Heart left ventricle (tissue), 16 donors: ENCODE data around the gene MAP4K1. TPM values are rescaled to one million over a fixed set of nuclear protein-coding genes. Genes with fewer than 3 reads are reported as not detected.
"Not testable (repeated sequence)": the region's sequence is repeated elsewhere in the genome, so short reads cannot be mapped to it uniquely, and the experiment has no call there.

Experiments used
- ATAC-seq, 4 donors: fragments of 200-7000 bp; cut with Tn5 transposase; one replicate each; pipeline ENCODE4 v1.9.1; 2020 to 2022; ENCODE audit warnings: moderate library complexity in 4 of 4, mild to moderate bottlenecking in 3 of 4, moderate number of reproducible peaks in 1 of 4
- DNase-seq, 5 donors: peaks; one replicate each; pipeline ENCODE4 v3.0.0-alpha.2; 2020
- H3K27ac ChIP-seq, 12 donors: fragments of 200-600 bp; sonication (generic) in 4 of 12; one replicate each; pipeline versions ENCODE4 v1.5.0 to v1.8.0; 2016 to 2022; ENCODE audit warnings: mild to moderate bottlenecking in 2 of 12
- H3K27me3 ChIP-seq, 9 donors: fragments of 200-600 bp; sonication (generic) in 2 of 9; one replicate each; pipeline versions ENCODE4 v1.5.1 to v1.8.0; 2016 to 2022; ENCODE audit warnings: mild to moderate bottlenecking in 3 of 9
- H3K36me3 ChIP-seq, 9 donors: fragments of 200-600 bp; sonication (generic) in 2 of 9; one replicate each; pipeline versions ENCODE4 v1.5.0 to v1.8.0; 2018 to 2022; ENCODE audit warnings: mild to moderate bottlenecking in 2 of 9
- H3K4me1 ChIP-seq, 12 donors: fragments of 200-600 bp; sonication (generic) in 4 of 12; one replicate each; pipeline versions ENCODE4 v1.5.0 to v1.8.0; 2016 to 2022; ENCODE audit warnings: mild to moderate bottlenecking in 3 of 12
- H3K4me3 ChIP-seq, 12 donors: fragments of 200-600 bp; sonication (generic) in 4 of 12; one replicate each; pipeline versions ENCODE4 v1.5.0 to v1.8.0; 2017 to 2022; ENCODE audit warnings: mild to moderate bottlenecking in 9 of 12, moderate library complexity in 4 of 12
- H3K9me3 ChIP-seq, 12 donors: fragments of 200-600 bp; sonication (generic) in 4 of 12; one replicate each; pipeline versions ENCODE4 v1.5.0 to v1.8.0; 2016 to 2022; ENCODE audit warnings: mild to moderate bottlenecking in 1 of 12
- POLR2A ChIP-seq, 2 donors: fragments of 450-650 bp; IDR thresholded peaks; one replicate each; pipeline ENCODE4 v1.6.1; 2017; ENCODE audit warnings: antibody characterized with exemption in 2 of 2, mild to moderate bottlenecking in 2 of 2, moderate library complexity in 2 of 2
- WGBS, 4 donors: extraction: QIAGEN DNeasy Blood & Tissue Kit in 2 of 4; methylation state at CpG; one replicate each; pipeline versions ENCODE4 v1.1.5 to v1.1.7; 2013 to 2018; 5-methylcytosine and 5-hydroxymethylcytosine counted together
- intact Hi-C, 10 donors: fragments of 100-400 bp; cut with DNase I; formaldehyde crosslinking; loops; one replicate each; pipeline versions ENCODE4 v1.11.1 to v1.14.2; 2022
- polyA plus RNA-seq, 2 donors: library from polyadenylated mRNA; stranded (reverse); fragments of 200-250 nt; gene quantifications; one replicate each; pipeline ENCODE4 v1.2.3, GENCODE V29; 2013
- total RNA-seq, 9 donors: library from RNA; depleted of rRNA in 2 of 9; stranded (reverse); fragments of >200 nt in 2 of 9; fragmentation: NEBNext Ultra II Directional in 3 of 9; extraction: Animal tissue kit (Norgen Biotek cat#: 25700) in 3 of 9; gene quantifications; one replicate each; pipeline versions ENCODE4 v1.1.0 to v1.2.4, GENCODE V29; 2016 to 2023
- TF ChIP-seq, protein P1 (sequence below), 12 donors: fragments of 200-600 bp; sonication (generic) in 4 of 12; IDR thresholded peaks; one replicate each; pipeline versions ENCODE4 v1.5.0 to v1.8.0; 2018 to 2022; ENCODE audit warnings: antibody characterized with exemption in 12 of 12, mild to moderate bottlenecking in 5 of 12
- donor health status: ischemic (EF 13 %, LVEDD 7.1; RV severe dilation, severe dysfunction).
- donor health status: healthy with polysubstance abuse.
- donor health status: DM: no; HTN: yes; CAD: no.
- donor health status: DM: no; HTN: no; CAD: no.
- donor health status: ischemic (EF 25% LVEDD 6.9; RV normal size, moderate dysfunction).
- donor health status: ischemic (EF 25% LVEDD 5.7; RV mildly dilated, moderate dysfunction).
- donor health status: healthy.
- donor health status: DM: yes; HTN: yes; CAD: no.
- donor health status: ischemic (EF 35%, LVEDD 5.7; RV mildly dilated, moderate dysfunction).
- donor health status: nonischemic (EF 11% LVEDD 7.7; RV severe dilation, severe dysfunction).
- donor health status: DM: yes; HTN: yes; CAD: no.
- donor health status: PGD.
- donor health status: ischemic (EF 29% LVEDD 5.4; RV normal size, mild dysfunction).
- donor health status: nonischemic (EF 23%, LVEDD 6.1; RV moderate dilation, normal function).

MAP4K1 gene
- total and polyA plus RNA-seq, 11 donors: 0.69 to 9.9 (median 2.7) TPM

DNA sequence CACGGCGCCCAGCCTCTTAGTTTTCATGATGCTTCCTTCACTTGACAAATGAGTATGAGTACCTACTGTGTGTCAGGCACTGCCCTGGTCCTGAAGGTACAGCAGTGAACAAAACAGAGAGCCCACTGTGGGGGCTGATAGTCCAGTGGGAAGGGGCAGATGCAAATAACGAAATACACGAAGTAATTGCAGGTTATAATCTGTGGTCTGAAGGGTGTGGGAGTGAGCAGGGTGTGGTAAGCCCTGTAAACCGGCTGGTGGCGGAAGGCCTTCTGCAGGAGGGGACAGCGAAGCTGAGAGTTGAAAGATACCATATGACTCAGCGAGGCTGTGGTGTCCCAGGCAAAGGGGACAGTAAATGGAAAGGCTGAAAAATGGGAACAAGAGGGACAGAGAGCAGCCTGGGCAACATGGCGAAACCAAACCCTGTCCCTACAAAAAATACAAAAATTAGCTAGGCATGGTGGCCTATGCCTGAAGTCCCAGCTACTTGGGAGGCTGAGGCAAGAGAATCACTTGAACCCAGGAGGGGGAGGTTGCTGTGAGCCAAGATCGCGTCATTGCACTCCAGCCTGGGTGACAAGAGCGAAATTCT lies 60.5 kb downstream of the MAP4K1 start:
- Histone ChIP-seq H3K27ac (no peak overlapping the region), H3K36me3 (no peaks in the 10 kb centered on the region), H3K27me3 (peaks cover 0 to 6% (median 0%) of the 10 kb centered on the region in 9 donors), H3K4me3 (no peak overlapping the region), H3K9me3 (no peaks in the 10 kb centered on the region), H3K4me1 (peaks cover 0 to 8% (median 0%) of the 10 kb centered on the region in 12 donors)
- ATAC-seq (no peak), DNase-seq (peak in 1 of 5 donors; percentile 58)
- WGBS, 4 donors: 71 to 76% (median 74%) methylated on average over 12 of the region's 12 CpGs
- intact Hi-C loops: no loop called here
- TF ChIP-seq POLR2A (IDR thresholded peaks at IDR 0.05): no peak
- TF ChIP-seq, protein P1, sequence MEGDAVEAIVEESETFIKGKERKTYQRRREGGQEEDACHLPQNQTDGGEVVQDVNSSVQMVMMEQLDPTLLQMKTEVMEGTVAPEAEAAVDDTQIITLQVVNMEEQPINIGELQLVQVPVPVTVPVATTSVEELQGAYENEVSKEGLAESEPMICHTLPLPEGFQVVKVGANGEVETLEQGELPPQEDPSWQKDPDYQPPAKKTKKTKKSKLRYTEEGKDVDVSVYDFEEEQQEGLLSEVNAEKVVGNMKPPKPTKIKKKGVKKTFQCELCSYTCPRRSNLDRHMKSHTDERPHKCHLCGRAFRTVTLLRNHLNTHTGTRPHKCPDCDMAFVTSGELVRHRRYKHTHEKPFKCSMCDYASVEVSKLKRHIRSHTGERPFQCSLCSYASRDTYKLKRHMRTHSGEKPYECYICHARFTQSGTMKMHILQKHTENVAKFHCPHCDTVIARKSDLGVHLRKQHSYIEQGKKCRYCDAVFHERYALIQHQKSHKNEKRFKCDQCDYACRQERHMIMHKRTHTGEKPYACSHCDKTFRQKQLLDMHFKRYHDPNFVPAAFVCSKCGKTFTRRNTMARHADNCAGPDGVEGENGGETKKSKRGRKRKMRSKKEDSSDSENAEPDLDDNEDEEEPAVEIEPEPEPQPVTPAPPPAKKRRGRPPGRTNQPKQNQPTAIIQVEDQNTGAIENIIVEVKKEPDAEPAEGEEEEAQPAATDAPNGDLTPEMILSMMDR (IDR thresholded peaks at IDR 0.05): no peak

- intact Hi-C loops: no loop called here
- no peak overlapping the region for H3K4me3 ChIP-seq
- H3K36me3 ChIP-seq: no peaks in the 10 kb centered on the region
- no peak overlapping the region for H3K27ac ChIP-seq
- DNase-seq (no peak), ATAC-seq (no peak)
- H3K27me3 ChIP-seq: peaks cover 0 to 12% (median 0%) of the 10 kb centered on the region in 9 donors
- no peaks in the 10 kb centered on the region for H3K9me3 ChIP-seq
- H3K4me1 ChIP-seq: peaks cover 0 to 8% (median 0%) of the 10 kb centered on the region in 12 donors
- no peak for TF ChIP-seq POLR2A (IDR thresholded peaks at IDR 0.05)
- TF ChIP-seq, protein P1 (IDR thresholded peaks at IDR 0.05): no peak
- 55 to 70% (median 63%) methylated on average over 7 of the region's 7 CpGs for WGBS, 4 donors
Observed at GRCh38 chr19:38556521-38557174, 61.1 kb downstream of the MAP4K1 start.

DNA sequence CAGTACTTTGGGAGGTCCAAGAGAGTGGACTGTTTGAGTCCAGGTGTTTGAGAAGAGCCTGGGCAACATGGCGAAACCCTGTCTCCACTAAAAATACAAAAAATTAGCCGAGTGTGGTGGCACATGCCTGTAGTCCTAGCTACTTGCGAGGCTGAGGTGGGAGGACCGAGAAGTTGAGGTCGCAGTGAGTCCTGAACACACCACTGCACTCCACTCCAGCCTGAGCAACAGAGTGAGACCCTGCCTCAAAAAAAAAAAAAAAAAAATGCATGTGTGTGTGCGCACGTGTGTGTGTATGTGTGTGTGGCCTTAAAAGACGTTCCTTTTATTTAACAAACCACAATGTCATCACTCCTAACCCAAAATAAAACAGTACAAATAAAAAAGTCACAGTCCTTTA lies 62.6 kb downstream of the MAP4K1 start:
- no peak for ATAC-seq
- no peaks in the 10 kb centered on the region for H3K36me3 ChIP-seq
- no peak overlapping the region for H3K27ac ChIP-seq
- H3K27me3 ChIP-seq: peaks cover 0 to 12% (median 0%) of the 10 kb centered on the region in 9 donors
- intact Hi-C loops: no loop called here
- WGBS, 4 donors: 74 to 89% (median 88%) methylated on average over 8 of the region's 8 CpGs
- H3K9me3 ChIP-seq: no peaks in the 10 kb centered on the region
- no peak overlapping the region for H3K4me3 ChIP-seq
- no peak for TF ChIP-seq POLR2A (IDR thresholded peaks at IDR 0.05)
- TF ChIP-seq, protein P1 (IDR thresholded peaks at IDR 0.05): no peak
- H3K4me1 ChIP-seq: peaks cover 0 to 8% (median 0%) of the 10 kb centered on the region in 12 donors
- no peak for DNase-seq

DNA sequence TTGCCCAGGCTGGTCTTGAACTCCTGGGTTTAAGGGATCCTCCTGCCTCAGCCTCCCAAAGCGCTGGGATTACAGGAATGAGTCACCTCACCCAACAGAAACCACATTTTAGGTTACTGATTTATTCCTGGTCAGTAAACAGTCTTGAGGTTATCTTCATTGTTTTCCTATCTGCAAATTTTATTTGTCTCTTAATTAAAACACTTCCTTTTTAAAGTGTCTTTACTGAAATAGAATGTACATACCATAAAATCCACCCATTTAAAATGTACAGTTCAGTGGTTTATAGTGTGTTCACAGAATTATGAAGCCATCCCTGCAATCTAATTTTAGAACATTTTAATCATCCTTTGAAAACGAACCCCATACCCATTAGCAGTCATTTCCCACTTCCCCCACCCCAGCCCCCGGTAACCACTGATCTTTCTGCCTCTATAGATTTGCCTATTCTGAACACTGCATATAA lies 63.0 kb downstream of the MAP4K1 start:
- no peak overlapping the region for H3K4me3 ChIP-seq
- 61 to 74% (median 64%) methylated on average over 3 of the region's 3 CpGs for WGBS, 4 donors
- no peaks in the 10 kb centered on the region for H3K36me3 ChIP-seq
- no peaks in the 10 kb centered on the region for H3K9me3 ChIP-seq
- no peak for TF ChIP-seq POLR2A (IDR thresholded peaks at IDR 0.05)
- TF ChIP-seq, protein P1 (IDR thresholded peaks at IDR 0.05): no peak
- H3K4me1 ChIP-seq: peaks cover 0 to 8% (median 0%) of the 10 kb centered on the region in 12 donors
- DNase-seq (no peak), ATAC-seq (no peak)
- peaks cover 0 to 12% (median 0%) of the 10 kb centered on the region in 9 donors for H3K27me3 ChIP-seq
- intact Hi-C loops: no loop called here
- no peak overlapping the region for H3K27ac ChIP-seq

GRCh38 chr19:38553239-38553638 lies 64.5 kb downstream of the MAP4K1 start:
- intact Hi-C loops, H3K9me3 ChIP-seq, H3K4me1 ChIP-seq, H3K4me3 ChIP-seq, DNase-seq, H3K27ac ChIP-seq, ATAC-seq, H3K36me3 ChIP-seq: not testable (repeated sequence)
- H3K27me3 ChIP-seq: peaks cover 0 to 12% (median 0%) of the 10 kb centered on the region in 9 donors
- 70 to 88% (median 86%) methylated on average over 1 of the region's 1 CpG for WGBS, 4 donors
